ENCODE measurements around the gene TTC9.

TTC9 gene

DNA sequence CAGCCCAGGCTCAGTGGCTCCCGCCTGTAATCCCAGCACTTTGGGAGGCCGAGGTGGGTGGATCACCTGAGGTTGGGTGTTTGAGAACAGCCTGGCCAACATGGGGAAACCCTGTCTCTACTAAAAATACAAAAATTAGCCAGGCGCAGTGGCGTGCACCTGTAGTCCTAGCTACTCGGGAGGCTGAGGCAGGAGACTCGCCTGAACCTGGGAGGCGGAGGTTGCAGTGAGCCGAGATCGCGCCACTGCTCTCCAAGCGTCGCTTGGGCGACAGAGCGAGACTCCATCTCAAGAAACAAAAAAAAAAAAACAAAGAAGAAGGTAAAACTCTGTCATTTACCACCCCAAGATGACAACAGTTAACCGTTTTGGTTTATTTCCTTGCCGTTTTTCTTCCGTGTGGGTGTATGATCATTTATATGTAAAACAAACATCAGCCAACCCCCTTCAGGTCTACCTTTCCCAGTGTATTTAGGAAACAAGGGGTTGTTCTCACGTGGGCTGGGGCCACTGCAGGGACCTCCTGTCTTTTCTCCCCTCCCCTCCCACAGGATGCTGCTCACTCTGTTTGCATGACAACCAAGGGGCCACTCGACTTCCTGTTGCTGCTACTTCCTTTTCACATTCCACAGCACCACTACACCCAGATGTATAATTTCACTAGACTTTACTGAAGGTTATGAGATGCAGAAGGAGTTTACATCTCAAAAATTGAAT, 13.6 kb downstream of the TTC9 start:
- Mint-ChIP-seq H3K27me3 (ENCODE audit: low read depth) (no peaks in the 10 kb centered on the region), H3K4me1 (ENCODE audit: low read depth) (peaks cover 81% of the 10 kb centered on the region), H3K9me3 (no peaks in the 10 kb centered on the region), H3K4me3 (peak overlapping the region; percentile 73), H3K27ac (peak overlapping the region; percentile 99), H3K36me3 (ENCODE audit: low read depth) (peaks cover 28% of the 10 kb centered on the region)

DNA sequence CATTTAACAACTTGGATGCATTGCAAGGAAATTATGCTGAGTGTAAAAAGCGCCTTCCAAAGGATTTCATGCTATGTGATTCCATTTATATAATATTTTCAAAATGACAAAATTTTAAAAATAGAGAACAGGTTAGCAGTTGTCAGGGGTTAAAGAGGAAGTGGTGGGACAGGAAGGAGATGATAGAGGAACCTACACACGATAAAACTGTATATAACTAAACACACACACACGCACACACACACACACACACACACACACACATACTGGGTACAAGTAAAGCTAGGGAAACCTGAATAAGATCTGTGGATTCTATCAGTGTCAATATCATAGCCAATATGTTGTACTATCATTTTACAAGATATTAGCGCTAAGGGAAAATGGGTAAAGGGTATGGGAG, 17.2 kb downstream of the TTC9 start:
- H3K4me3 Mint-ChIP-seq: peak overlapping the region; percentile 45
- H3K4me1 Mint-ChIP-seq (ENCODE audit: low read depth): peaks cover 82% of the 10 kb centered on the region
- peaks cover 20% of the 10 kb centered on the region for H3K36me3 Mint-ChIP-seq (ENCODE audit: low read depth)
- H3K9me3 Mint-ChIP-seq: no peaks in the 10 kb centered on the region
- peak overlapping the region; percentile 85 for H3K27ac Mint-ChIP-seq
- H3K27me3 Mint-ChIP-seq (ENCODE audit: low read depth): no peaks in the 10 kb centered on the region

DNA sequence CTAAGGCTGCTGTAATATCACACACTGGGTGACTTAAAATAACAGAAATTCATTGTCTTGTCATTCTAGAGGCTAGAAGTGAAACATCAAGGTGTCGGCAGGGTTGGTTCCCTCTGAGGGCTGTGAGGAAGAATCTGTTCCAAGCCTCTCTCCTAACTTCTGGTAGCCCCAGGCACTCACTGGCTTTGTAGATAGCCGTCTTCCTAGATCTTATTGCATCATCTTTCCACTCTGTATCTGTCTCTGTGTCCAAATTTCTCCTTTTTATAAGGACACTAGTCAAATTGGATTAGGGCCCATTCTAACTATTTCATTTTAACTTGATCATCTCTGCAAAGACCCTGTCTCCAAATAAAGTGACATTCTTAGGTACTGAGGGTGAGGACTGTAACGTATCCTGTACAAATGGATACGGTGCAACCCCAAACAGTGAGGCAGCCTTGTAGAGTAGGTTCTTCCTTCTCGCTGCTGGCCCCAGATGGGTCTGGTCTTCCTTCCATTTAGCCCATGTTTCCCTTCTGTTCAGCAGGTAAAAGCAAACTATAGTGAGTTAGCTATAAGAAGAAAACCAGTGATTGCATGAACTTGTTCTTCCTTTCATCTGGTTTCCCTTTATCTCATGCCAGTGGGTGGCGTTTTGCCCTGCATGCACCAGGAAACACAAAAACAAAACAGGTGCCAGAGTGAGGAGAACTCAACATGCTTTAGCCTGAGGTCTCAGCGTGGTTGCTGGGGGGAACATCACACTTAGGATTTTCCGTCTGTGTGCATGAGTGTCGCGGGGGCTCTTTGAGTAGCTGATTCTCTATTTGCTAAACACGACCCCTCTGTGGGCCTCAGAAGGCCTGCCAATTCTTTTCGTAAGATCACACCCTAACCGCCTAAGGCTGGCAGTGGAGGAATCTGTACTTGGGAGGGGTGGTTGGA, 19.5 kb downstream of the TTC9 start:
- Mint-ChIP-seq H3K36me3 (ENCODE audit: low read depth) (peaks cover 18% of the 10 kb centered on the region), H3K27ac (peak overlapping the region; percentile 84), H3K9me3 (no peaks in the 10 kb centered on the region), H3K4me1 (ENCODE audit: low read depth) (peaks cover 73% of the 10 kb centered on the region), H3K27me3 (ENCODE audit: low read depth) (no peaks in the 10 kb centered on the region), H3K4me3 (peak overlapping the region; percentile 74)

DNA sequence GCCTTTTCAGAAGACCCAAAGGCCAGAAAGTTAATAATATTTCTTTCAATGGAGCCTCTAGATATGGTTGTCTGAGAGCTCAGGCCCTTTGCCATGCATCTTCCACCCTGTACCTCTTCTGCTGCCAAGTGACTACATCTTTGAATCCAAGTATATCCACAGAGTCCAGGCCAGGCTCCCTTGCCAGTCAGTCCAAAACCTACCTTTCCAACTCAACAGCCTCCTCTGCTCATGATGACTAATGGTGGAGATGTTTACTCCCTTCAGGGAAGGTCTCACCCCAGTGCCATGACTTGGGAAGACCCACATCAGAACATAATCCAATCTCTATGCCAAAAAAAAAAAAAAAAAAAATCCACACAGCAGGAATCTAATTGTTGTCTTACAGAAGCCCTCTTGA, 20.4 kb downstream of the TTC9 start:
- Mint-ChIP-seq H3K9me3 (no peaks in the 10 kb centered on the region), H3K4me1 (ENCODE audit: low read depth) (peaks cover 66% of the 10 kb centered on the region), H3K4me3 (no peak overlapping the region), H3K27me3 (ENCODE audit: low read depth) (no peaks in the 10 kb centered on the region), H3K36me3 (ENCODE audit: low read depth) (peaks cover 15% of the 10 kb centered on the region), H3K27ac (peak overlapping the region; percentile 84)

DNA sequence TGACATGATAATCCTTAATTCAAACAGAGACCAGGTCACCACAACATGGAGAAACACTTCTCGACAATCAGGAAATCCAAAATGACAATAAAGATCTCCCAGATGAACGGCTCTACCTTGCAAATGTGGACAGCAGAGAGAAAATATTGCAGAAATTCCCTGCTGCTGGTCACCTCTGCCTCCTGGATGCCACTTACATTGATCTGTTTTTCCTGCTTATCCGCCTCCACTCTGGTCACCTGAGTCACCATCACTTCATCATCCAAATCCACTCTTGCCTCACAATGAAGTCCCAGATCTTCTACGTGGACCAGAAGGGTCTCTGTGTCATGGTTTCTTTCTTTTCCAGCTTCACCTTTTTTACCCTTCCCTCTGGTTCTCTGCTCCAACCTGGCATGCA, 21.1 kb downstream of the TTC9 start:
- Mint-ChIP-seq H3K4me1 (ENCODE audit: low read depth) (peaks cover 63% of the 10 kb centered on the region), H3K9me3 (no peaks in the 10 kb centered on the region), H3K4me3 (no peak overlapping the region), H3K27ac (no peak overlapping the region), H3K36me3 (ENCODE audit: low read depth) (peaks cover 14% of the 10 kb centered on the region), H3K27me3 (ENCODE audit: low read depth) (no peaks in the 10 kb centered on the region)

DNA sequence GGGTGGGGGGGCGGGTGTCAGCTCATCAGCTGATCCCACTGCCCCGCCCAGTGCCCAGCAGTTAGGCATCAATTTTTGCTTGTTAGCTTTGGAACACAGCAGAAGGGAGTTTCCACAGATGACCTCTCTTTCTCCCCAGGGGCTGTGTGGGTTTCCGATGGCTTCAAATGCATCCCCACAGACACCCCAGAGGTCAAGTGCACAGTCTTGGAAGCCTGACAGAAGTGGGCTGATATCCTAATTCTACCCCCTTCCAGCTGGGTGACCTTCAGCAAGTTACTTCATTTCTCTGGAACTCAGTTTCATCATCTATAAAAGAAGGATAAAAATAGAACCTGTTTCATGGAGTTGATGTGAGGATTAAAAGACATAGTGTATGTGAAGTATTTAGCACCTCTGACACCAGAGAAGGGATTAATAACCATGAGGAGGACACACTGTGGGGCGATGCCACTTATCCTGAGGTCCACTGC, 22.0 kb downstream of the TTC9 start:
- Mint-ChIP-seq H3K4me1 (ENCODE audit: low read depth) (peaks cover 55% of the 10 kb centered on the region), H3K27ac (no peak overlapping the region)

DNA sequence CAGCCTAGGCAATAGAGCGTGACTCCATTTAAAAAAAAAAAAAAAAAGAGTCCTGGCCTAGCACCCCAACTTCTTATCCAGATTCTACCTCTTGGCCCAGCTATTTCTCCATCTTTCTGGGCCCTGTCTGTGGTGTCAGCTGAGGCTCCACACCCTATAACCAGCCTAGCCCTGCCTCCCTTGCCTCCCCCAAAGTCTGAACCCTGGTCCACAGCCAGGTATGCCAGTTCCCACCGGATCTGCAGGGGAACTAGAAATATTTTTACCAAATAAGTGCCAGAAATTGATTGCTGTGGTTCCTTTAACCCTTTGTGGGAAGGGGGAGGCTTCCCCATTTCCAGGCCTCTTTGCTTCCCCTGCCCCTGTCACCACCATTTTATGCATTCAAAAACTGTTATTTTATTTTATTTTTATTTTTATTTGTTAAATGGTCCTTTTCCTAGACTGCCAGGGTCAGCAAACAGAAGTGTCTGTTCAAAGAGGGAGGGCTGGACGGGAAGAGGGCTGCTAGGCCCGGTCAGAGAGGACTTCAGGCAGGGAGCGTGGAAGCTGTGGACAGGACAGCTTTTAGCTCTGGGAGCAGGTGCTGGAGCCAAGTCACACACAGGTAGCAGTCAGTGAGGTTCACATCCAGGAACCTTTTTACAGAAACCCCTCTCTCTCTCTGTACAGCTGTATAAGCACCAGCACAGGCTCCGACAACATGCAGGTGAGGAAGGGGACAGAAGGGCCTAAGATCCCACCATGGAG, 23.2 kb downstream of the TTC9 start:
- Mint-ChIP-seq H3K36me3 (ENCODE audit: low read depth) (peaks cover 17% of the 10 kb centered on the region), H3K27me3 (ENCODE audit: low read depth) (no peaks in the 10 kb centered on the region), H3K4me1 (ENCODE audit: low read depth) (peaks cover 44% of the 10 kb centered on the region), H3K9me3 (no peaks in the 10 kb centered on the region), H3K4me3 (no peak overlapping the region), H3K27ac (no peak overlapping the region)

More for the DNA sequence above, 22.0 kb downstream of the TTC9 start:
- H3K4me3 Mint-ChIP-seq: no peak overlapping the region
- H3K27me3 Mint-ChIP-seq (ENCODE audit: low read depth): no peaks in the 10 kb centered on the region
- H3K9me3 Mint-ChIP-seq: no peaks in the 10 kb centered on the region
- peaks cover 17% of the 10 kb centered on the region for H3K36me3 Mint-ChIP-seq (ENCODE audit: low read depth)

DNA sequence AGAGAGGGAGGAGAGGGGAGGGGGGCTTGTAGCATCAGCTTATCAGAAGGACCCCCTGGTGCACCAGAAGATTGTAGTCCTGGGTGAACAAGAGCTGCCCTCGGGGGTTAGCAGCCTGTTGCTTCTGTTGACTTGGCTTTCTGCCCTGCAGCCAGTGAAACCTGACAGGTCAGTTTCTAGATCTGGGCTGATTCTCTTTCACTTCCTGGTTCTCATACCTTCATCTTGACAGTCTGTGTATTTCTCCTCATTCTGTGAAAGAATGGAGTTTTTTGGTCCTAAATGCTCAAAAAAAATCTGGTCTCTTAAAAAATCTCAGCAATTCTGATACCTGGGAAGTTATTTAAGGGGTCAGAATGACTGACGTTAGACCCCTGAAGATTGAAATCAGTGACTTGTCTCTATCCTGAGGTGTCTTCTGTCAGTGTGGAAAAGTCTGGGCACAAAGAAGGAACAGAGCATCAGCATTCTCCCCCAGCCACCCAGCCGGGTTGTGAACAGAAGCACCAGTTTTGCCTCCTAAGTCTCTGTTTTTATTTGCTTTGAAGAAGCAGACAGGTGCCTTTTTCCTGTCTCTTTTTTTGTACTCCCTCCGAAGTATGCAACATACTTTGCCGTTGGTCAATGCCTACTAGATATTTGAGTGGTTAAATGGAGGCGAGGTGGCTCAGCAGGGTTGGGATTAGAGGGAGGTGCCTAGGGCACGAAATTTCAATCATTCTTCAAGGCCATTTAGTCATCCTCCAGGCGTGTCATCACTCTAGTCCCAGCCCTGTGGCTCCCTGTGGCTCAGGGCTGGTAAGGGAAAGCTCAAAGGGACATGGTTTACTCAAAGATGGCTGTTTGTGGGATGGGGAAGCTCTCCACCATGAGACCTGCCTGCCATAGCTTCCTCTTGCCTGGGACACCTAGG, 24.0 kb downstream of the TTC9 start:
- Mint-ChIP-seq H3K4me3 (no peak overlapping the region), H3K27ac (peak overlapping the region; percentile 36), H3K36me3 (ENCODE audit: low read depth) (peaks cover 17% of the 10 kb centered on the region), H3K4me1 (ENCODE audit: low read depth) (peaks cover 36% of the 10 kb centered on the region), H3K27me3 (ENCODE audit: low read depth) (no peaks in the 10 kb centered on the region), H3K9me3 (no peaks in the 10 kb centered on the region)

DNA sequence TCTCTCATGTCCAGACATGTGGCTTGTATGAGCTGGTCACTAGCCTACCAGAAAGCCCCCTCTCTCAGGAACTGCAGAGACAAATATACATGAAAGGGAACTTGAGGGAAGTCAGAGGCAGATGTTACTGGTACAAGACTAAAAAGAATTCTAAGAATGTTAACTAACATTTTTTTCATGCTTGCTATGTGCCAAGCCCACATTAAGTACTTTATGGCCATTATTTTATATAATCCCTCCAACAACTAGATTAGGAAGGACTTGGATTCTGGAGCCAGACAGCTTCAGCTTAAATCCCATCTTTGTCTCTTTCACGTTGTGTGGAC, 24.6 kb downstream of the TTC9 start:
- peaks cover 30% of the 10 kb centered on the region for H3K4me1 Mint-ChIP-seq (ENCODE audit: low read depth)
- no peak overlapping the region for H3K4me3 Mint-ChIP-seq
- H3K27ac Mint-ChIP-seq: no peak overlapping the region
- H3K9me3 Mint-ChIP-seq: no peaks in the 10 kb centered on the region
- H3K27me3 Mint-ChIP-seq (ENCODE audit: low read depth): no peaks in the 10 kb centered on the region
- H3K36me3 Mint-ChIP-seq (ENCODE audit: low read depth): peaks cover 22% of the 10 kb centered on the region

DNA sequence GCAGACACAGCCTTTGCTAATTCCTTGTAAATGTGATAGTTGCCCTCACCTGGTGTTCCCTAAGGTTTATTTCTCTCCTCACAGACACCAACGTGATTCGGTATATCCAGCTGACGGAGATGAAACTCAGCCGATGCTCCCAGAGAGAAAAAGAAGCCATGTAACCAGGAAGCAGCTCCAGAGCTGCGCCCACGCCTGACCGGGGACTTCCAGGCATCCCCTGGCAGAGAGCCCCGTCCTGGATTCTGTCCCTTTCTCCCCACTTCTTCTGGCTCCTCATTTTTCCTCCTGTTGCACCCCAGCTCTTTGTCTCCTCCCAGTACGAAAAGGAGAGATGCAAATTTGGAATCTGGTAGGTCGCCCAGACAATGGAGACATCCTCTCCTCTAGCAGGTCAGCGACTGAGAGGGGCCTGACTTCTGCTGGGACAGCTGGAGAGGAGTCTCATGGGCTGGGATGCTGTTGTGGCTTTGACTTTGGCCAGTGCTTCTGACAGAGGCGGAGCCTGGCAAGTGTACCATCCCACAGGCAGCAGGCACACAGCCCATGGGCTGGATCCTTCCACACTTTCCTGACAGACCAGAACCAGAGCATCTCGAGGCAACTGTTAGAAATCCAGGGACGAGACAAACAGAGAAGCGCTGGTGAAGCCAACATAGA, 29.4 kb downstream of the TTC9 start:
- Mint-ChIP-seq H3K4me1 (ENCODE audit: low read depth) (peaks cover 3% of the 10 kb centered on the region), H3K4me3 (no peak overlapping the region), H3K27ac (no peak overlapping the region), H3K27me3 (ENCODE audit: low read depth) (no peaks in the 10 kb centered on the region), H3K36me3 (ENCODE audit: low read depth) (peaks cover 17% of the 10 kb centered on the region), H3K9me3 (no peaks in the 10 kb centered on the region)

DNA sequence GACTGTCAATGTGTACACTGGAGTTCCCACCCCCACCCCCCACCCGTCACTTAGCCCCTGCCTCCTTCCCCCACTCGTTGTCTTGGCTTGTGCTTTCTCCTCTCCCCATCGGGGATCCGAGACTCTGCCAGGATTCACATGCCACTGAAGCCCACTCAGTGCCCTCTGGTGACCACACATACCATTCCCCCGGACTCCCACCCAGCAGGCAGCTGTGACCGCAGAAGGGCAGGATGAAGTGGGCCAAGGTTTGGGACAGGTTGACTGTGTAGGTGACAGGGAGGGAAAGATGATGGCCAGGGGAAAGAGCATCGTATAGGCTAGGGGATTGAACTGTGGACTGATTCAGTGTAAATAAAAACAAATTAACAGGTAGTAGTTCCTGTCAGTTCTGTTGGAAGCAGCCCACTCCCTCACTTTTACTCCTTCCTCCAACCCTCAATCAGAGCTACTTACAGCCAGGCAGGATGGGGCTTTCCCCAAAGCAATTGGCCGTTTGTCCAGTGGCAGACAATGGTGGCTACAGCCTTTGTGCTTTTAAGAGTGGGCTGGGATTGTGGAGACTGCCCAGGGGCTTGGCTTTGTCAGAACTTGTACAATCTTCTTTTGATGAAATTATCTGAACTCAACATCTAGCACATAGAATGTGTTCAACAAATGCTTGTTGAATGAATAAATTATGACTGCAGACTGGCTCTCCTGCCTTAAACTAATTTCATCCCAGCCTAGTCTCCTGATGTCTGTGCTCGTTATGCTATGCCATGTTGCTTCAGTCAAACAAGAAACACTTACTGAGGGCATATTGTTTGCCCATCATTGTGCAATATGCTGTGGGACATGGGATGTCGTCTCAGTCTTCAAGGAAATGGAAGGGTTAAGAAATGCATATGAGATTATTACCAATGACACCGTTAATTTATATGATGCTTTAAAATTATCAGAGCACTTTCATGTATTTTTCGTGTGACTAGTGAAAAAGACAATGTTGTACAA, 30.2 kb downstream of the TTC9 start:
- no peak overlapping the region for H3K4me3 Mint-ChIP-seq
- no peak overlapping the region for H3K27ac Mint-ChIP-seq
- H3K36me3 Mint-ChIP-seq (ENCODE audit: low read depth): peaks cover 15% of the 10 kb centered on the region
- H3K27me3 Mint-ChIP-seq (ENCODE audit: low read depth): no peaks in the 10 kb centered on the region
- H3K9me3 Mint-ChIP-seq: no peaks in the 10 kb centered on the region
- H3K4me1 Mint-ChIP-seq (ENCODE audit: low read depth): peaks cover 3% of the 10 kb centered on the region

DNA sequence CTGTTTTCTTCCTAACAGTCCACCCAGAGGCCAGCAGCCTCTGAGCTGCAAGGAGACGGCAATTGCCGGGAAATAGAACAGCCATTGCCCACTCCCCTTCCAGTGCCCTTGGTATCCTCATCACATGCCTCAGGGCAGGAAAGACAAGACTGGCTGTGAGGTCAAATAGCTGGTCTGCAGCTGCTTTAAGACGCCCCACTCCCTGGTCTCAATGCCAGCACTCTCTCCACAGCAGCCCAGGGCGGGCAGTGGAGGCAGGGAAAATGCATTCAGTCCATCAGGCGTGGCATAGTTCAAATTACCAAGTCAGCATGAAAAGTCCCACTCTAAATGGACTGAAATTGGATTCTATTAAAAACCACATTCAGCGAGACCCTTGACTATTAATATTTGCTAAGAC, 35.6 kb downstream of the TTC9 start:
- H3K9me3 Mint-ChIP-seq: no peaks in the 10 kb centered on the region
- H3K27me3 Mint-ChIP-seq (ENCODE audit: low read depth): no peaks in the 10 kb centered on the region
- no peak overlapping the region for H3K27ac Mint-ChIP-seq
- H3K36me3 Mint-ChIP-seq (ENCODE audit: low read depth): peaks cover 4% of the 10 kb centered on the region
- no peak overlapping the region for H3K4me3 Mint-ChIP-seq
- H3K4me1 Mint-ChIP-seq (ENCODE audit: low read depth): no peaks in the 10 kb centered on the region

All from T-helper 1 cell treated with Interleukin-12 subunit alpha and Interleukin-12 subunit beta and Interleukin-4 antibody, amounts not matched to agents 30 μg/mL and 1 μg/mL, for 36 hours (primary cell).